H9 (cell line): ENCODE data around the gene SETMAR. TPM values are rescaled to one million over a fixed set of nuclear protein-coding genes. Genes with fewer than 3 reads are reported as not detected.
"Not testable (repeated sequence)": the region's sequence is repeated elsewhere in the genome, so short reads cannot be mapped to it uniquely, and the experiment has no call there.

Source experiments
- DNase-seq: peaks from one replicate; pipeline ENCODE4 v3.0.0-alpha.2; 2017
- H2AFZ ChIP-seq: one replicate; pipeline ENCODE4 v1.6.1; 2013; ENCODE audit warnings: mild to moderate bottlenecking, low read length, control low read depth, moderate library complexity
- H2AK5ac ChIP-seq: 2 replicates; pipeline ENCODE4 v1.6.1; 2013; ENCODE audit warnings: low read length, control low read depth, mixed read lengths; ENCODE audit not compliant: insufficient read length
- H2BK120ac ChIP-seq: one replicate; pipeline ENCODE4 v1.6.1; 2013; ENCODE audit warnings: low read depth, mild to moderate bottlenecking, low read length, control low read depth, inconsistent platforms; ENCODE audit not compliant: poor library complexity, severe bottlenecking
- H2BK12ac ChIP-seq: 2 replicates; pipeline ENCODE4 v1.6.1; 2013; ENCODE audit warnings: low read length, control low read depth, mixed read lengths, low read depth; ENCODE audit not compliant: insufficient read length
- H2BK15ac ChIP-seq: 2 replicates; pipeline ENCODE4 v1.6.1; 2013; ENCODE audit warnings: low read depth, low read length, control low read depth
- H2BK20ac ChIP-seq: one replicate; pipeline ENCODE4 v1.6.1; 2013; ENCODE audit warnings: low read depth, mild to moderate bottlenecking, low read length, control low read depth, inconsistent platforms; ENCODE audit not compliant: poor library complexity, severe bottlenecking
- H2BK5ac ChIP-seq: 2 replicates; pipeline ENCODE4 v1.6.1; 2013; ENCODE audit warnings: low read length, control low read depth, mixed read lengths; ENCODE audit not compliant: insufficient read length
- H3K14ac ChIP-seq: 2 replicates; pipeline ENCODE4 v1.6.1; 2013; ENCODE audit warnings: low read length, control low read depth; ENCODE audit not compliant: insufficient read depth
- H3K18ac ChIP-seq: 2 replicates; pipeline ENCODE4 v1.6.1; 2013; ENCODE audit warnings: low read depth, mild to moderate bottlenecking, mixed read lengths, low read length, control low read depth; ENCODE audit not compliant: insufficient read length
- H3K23ac ChIP-seq: 2 replicates; pipeline ENCODE4 v1.6.1; 2013; ENCODE audit warnings: low read length, control low read depth, mixed read lengths, low read depth; ENCODE audit not compliant: insufficient read length
- H3K23me2 ChIP-seq: 2 replicates; pipeline ENCODE4 v1.6.1; 2013; ENCODE audit warnings: low read depth, mild to moderate bottlenecking, mixed read lengths, low read length, control low read depth; ENCODE audit not compliant: insufficient read length, poor library complexity, severe bottlenecking
- H3K27ac ChIP-seq: 2 replicates; pipeline ENCODE4 v1.5.1; 2013; ENCODE audit warnings: low read length, control low read depth, mixed read lengths, low read depth; ENCODE audit not compliant: insufficient read length
- H3K27me3 ChIP-seq: 2 replicates; pipeline ENCODE4 v1.6.1; 2013; ENCODE audit warnings: low read length, control low read depth, inconsistent platforms; ENCODE audit not compliant: insufficient read depth
- H3K4ac ChIP-seq: 2 replicates; pipeline ENCODE4 v1.6.1; 2013; ENCODE audit warnings: low read depth, mild to moderate bottlenecking, control low read depth, inconsistent platforms, low read length, moderate library complexity
- H3K4me1 ChIP-seq: 2 replicates; pipeline ENCODE4 v1.6.1; 2013; ENCODE audit warnings: low read length, control low read depth, inconsistent platforms; ENCODE audit not compliant: insufficient read depth
- H3K4me2 ChIP-seq: 2 replicates; pipeline ENCODE4 v1.6.1; 2013; ENCODE audit warnings: low read length, control low read depth, mixed read lengths; ENCODE audit not compliant: insufficient read length, insufficient read depth
- H3K56ac ChIP-seq: 2 replicates; pipeline ENCODE4 v1.6.1; 2013; ENCODE audit warnings: low read depth, mild to moderate bottlenecking, mixed read lengths, low read length, control low read depth; ENCODE audit not compliant: insufficient read length
- H3K79me1 ChIP-seq: 2 replicates; pipeline ENCODE4 v1.6.1; 2013; ENCODE audit warnings: low read depth, mild to moderate bottlenecking, moderate library complexity, low read length, control low read depth, inconsistent platforms; ENCODE audit not compliant: insufficient read depth, poor library complexity, severe bottlenecking
- H3K79me2 ChIP-seq: 2 replicates; pipeline ENCODE4 v1.6.1; 2013; ENCODE audit warnings: low read length, control low read depth, inconsistent platforms; ENCODE audit not compliant: insufficient read depth
- H3K9ac ChIP-seq: 2 replicates; pipeline ENCODE4 v1.6.1; 2013; ENCODE audit warnings: low read length, control low read depth, mixed read lengths; ENCODE audit not compliant: insufficient read length; ENCODE audit errors: extremely low read depth
- H3K9me3 ChIP-seq: one replicate; pipeline ENCODE4 v1.6.1; 2013; ENCODE audit warnings: low read depth, low read length, inconsistent platforms; ENCODE audit not compliant: control insufficient read depth
- H3T11ph ChIP-seq: one replicate; pipeline ENCODE4 v1.6.1; 2013; ENCODE audit warnings: mild to moderate bottlenecking, low read length, control low read depth, inconsistent platforms
- H4K20me1 ChIP-seq: one replicate; pipeline ENCODE4 v1.6.1; 2013; ENCODE audit not compliant: control insufficient read depth, insufficient read length, insufficient read depth
- H4K5ac ChIP-seq: 2 replicates; pipeline ENCODE4 v1.6.1; 2013; ENCODE audit warnings: low read depth, mild to moderate bottlenecking, mixed read lengths, low read length, control low read depth; ENCODE audit not compliant: insufficient read length
- H4K8ac ChIP-seq: replicated peaks from 2 replicates; pipeline ENCODE4 v1.6.1; 2013; ENCODE audit warnings: low read length, control low read depth, mixed read lengths, low read depth; ENCODE audit not compliant: insufficient read length
- H4K91ac ChIP-seq: 2 replicates; pipeline ENCODE4 v1.6.1; 2013; ENCODE audit warnings: low read depth, mild to moderate bottlenecking, moderate library complexity, mixed read lengths, low read length, control low read depth; ENCODE audit not compliant: insufficient read length
- H3K27ac Mint-ChIP-seq, 3 experiments: 2 replicates in 2 of 3; 3 replicates in 1 of 3; pipeline ENCODE4 v1.8.0; 2020 to 2021; ENCODE audit warnings: mixed read lengths in 3 of 3, mild to moderate bottlenecking in 1 of 3, moderate library complexity in 1 of 3
- H3K27me3 Mint-ChIP-seq: 2 replicates; pipeline ENCODE4 v1.8.0; 2021; ENCODE audit warnings: low read depth, mild to moderate bottlenecking, moderate library complexity, mixed read lengths
- H3K36me3 Mint-ChIP-seq, 3 experiments: 2 replicates in 2 of 3; 3 replicates in 1 of 3; pipeline ENCODE4 v1.8.0; 2020 to 2021; ENCODE audit warnings: low read depth in 3 of 3, mixed read lengths in 3 of 3; ENCODE audit not compliant: insufficient read depth in 1 of 3
- H3K4me1 Mint-ChIP-seq, 2 experiments: 2 replicates each; pipeline ENCODE4 v1.8.0; 2020; ENCODE audit warnings: mixed read lengths in 2 of 2
- H3K4me3 Mint-ChIP-seq, 2 experiments: 2 replicates in 1 of 2; 3 replicates in 1 of 2; pipeline ENCODE4 v1.8.0; 2020 to 2021; ENCODE audit warnings: mild to moderate bottlenecking in 2 of 2, mixed read lengths in 2 of 2, moderate library complexity in 1 of 2
- H3K9me3 Mint-ChIP-seq, 2 experiments: 2 replicates in 1 of 2; 3 replicates in 1 of 2; pipeline ENCODE4 v1.8.0; 2020; ENCODE audit warnings: mild to moderate bottlenecking in 2 of 2, mixed read lengths in 2 of 2, moderate library complexity in 1 of 2
- CTCF ChIP-seq: fragments of 200-600 bp; sonication (generic); conservative IDR thresholded peaks from 3 replicates; pipeline ENCODE4 v1.8.0; 2021; ENCODE audit warnings: antibody characterized with exemption, mild to moderate bottlenecking
- WGBS: extraction: QIAGEN DNeasy Blood & Tissue Kit; methylation state at CpG from one replicate; pipeline ENCODE4 v1.1.7; 2013; ENCODE audit warnings: missing lambda C conversion rate, low lambda C conversion rate, mixed read lengths; ENCODE audit not compliant: insufficient read length; ENCODE audit errors: extremely low coverage; 5-methylcytosine and 5-hydroxymethylcytosine counted together
- total RNA-seq: library from RNA; stranded (reverse); gene quantifications from 2 replicates; pipeline ENCODE4 v1.2.1, GENCODE V29; 2021

The SETMAR gene
- total RNA-seq, 1 experiment from 2014 or later = 29.1 TPM

- Histone ChIP-seq H3K79me1 (no peaks in the 10 kb centered on the region), H3K23ac (no peak overlapping the region), H3K9ac (no peak overlapping the region), H3K4me1 (no peaks in the 10 kb centered on the region), H4K5ac (no peak overlapping the region), H3K18ac (no peak overlapping the region), H3K27me3 (no peaks in the 10 kb centered on the region), H2AK5ac (no peak overlapping the region), H2BK12ac (no peak overlapping the region), H3K56ac (no peak overlapping the region), H4K8ac (no peak overlapping the region), H3K14ac (no peak overlapping the region), H3K79me2 (no peaks in the 10 kb centered on the region), H3T11ph (no peak overlapping the region), H3K4ac (no peak overlapping the region), H3K9me3 (no peaks in the 10 kb centered on the region), H2BK15ac (no peak overlapping the region), H2BK5ac (no peak overlapping the region), H3K4me2 (no peak overlapping the region), H4K91ac (no peak overlapping the region), H2BK20ac (no peak overlapping the region), H3K27ac (no peak overlapping the region), H2AFZ (no peak overlapping the region), H2BK120ac (no peak overlapping the region), H3K23me2 (no peaks in the 10 kb centered on the region), H4K20me1 (no peaks in the 10 kb centered on the region)
- Mint-ChIP-seq H3K4me3 (no peak overlapping the region), H3K27me3 (no peaks in the 10 kb centered on the region; the same call in 1 of the 2 replicates), H3K9me3 (no peaks in the 10 kb centered on the region), H3K27ac (no peak overlapping the region), H3K4me1 (peaks cover 8 to 9% of the 10 kb centered on the region in 2 experiments), H3K36me3 (no peaks in the 10 kb centered on the region)
- no CpG with 5 or more reads among the region's 11 CpGs for WGBS
- TF ChIP-seq CTCF = no peak
- DNase-seq = no peak
These were observed 8.4 kb upstream of the SETMAR start for GRCh38 chr3:4294616-4295327.

- not testable (repeated sequence) for H3K4me1 Mint-ChIP-seq, H3K79me2 ChIP-seq, H3K23ac ChIP-seq, H3K9me3 Mint-ChIP-seq, H3K27me3 Mint-ChIP-seq, H3K56ac ChIP-seq, H4K5ac ChIP-seq, H2BK20ac ChIP-seq, H3K4me1 ChIP-seq, H3K18ac ChIP-seq, H3K27me3 ChIP-seq, H2AK5ac ChIP-seq, H3K23me2 ChIP-seq, H3K4me3 Mint-ChIP-seq, H3K79me1 ChIP-seq, H3K27ac ChIP-seq, H3K36me3 Mint-ChIP-seq, H3K4me2 ChIP-seq, H3K14ac ChIP-seq, H4K8ac ChIP-seq, H3K9me3 ChIP-seq, H3K9ac ChIP-seq, H3K27ac Mint-ChIP-seq, H2BK120ac ChIP-seq, H3T11ph ChIP-seq, H2AFZ ChIP-seq, H3K4ac ChIP-seq, DNase-seq, H2BK12ac ChIP-seq, H2BK15ac ChIP-seq, H4K91ac ChIP-seq, H2BK5ac ChIP-seq, H4K20me1 ChIP-seq
- no CpG with 5 or more reads among the region's 5 CpGs for WGBS
These were observed 6.7 kb upstream of the SETMAR start for GRCh38 chr3:4296454-4296853.
